Measurements from ENCODE around the gene THRB.
"Not testable (repeated sequence)": the region's sequence is repeated elsewhere in the genome, so short reads cannot be mapped to it uniquely, and the experiment has no call there.

Gene THRB

DNA sequence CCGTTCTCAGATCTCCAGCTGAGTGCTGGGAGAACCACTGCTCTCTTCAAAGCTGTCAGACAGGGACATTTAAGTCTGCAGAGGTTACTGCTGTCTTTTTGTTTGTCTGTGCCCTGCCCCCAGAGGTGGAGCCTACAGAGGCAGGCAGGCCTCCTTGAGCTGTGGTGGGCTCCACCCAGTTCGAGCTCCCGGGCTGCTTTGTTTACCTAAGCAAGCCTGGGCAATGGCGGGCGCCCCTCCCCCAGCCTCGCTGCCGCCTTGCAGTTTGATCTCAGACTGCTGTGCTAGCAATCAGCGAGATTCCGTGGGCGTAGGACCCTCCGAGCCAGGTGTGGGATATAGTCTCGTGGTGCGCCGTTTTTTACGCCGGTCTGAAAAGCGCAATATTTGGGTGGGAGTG, 399.8 kb downstream of the THRB start:
- DNase-seq (ENCODE audit: low read depth): not testable (repeated sequence)

DNA sequence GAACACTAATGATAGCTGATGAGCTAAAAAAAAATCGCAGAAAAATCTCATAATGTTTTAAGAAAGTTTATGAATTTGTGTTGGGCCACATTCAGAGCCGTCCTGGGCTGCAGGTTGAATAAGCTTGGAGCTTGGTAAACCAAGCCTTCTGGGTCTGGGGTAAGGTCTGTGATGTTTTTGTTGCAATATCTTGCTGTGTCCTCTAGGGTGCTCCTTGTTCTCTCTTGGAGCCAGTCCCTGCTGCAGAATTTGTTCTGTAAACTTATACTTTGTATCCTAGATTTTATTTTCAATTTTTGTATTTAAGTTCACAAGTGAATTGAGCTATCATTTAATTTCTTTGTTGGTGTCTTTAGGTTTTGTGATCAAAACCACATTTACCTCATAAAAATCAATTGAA, 405.9 kb downstream of the THRB start:
- no peak for DNase-seq (ENCODE audit: low read depth)

DNA sequence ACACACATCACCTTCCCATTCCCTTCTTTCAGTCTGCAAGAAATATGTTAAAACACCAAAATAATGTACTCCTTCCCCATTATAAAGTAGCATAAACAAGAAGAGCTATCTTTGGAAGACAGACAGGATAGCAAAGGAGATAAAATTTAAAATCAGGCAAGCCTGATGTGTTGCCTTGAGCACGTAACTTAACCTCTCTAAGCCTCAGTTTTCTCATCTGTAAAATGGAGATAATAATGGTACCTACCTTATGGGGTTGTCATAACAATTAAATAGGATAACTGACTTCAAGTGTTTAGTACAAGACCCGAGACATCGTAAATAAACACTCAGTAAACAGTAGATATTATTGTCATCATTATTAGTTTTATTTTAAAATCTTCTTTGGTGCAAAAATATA, 407.2 kb downstream of the THRB start:
- DNase-seq (ENCODE audit: low read depth): no peak

DNA sequence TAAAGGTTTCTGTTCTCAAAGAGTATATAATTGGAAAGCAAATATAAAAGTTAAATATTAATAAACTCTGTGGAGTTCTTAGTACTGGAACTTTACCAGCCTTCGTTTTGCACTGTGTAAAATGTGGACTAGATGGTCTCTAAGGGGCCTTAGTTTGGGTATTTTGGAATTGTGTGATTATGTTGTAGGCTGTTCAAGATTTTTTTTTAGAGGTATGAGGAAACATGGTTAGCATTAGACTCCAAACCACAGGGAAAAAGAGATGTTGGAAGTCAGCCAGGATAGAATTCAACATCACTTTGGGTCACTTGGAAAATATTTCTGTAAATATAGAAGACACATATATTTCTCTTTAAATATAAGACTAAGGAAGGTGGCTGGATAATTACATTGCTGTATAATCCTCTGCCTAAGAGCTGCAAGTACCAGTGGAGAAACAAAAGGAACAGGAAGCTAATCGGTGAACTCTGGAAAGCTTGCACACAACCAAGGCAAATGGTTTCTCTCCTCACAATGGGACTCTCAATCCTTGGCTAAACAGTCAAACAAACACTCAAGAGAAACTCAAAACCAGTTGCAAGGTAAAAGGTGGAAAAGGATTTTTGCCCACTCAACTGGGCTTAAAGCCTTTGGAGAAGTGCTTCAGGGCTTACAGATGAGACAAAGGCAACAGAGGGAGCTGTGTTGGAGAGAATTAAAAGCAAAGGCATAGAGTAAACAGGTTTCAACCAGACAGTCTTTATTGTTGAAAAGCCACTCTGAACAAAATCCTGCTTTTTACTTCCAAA, 407.8 kb downstream of the THRB start:
- DNase-seq (ENCODE audit: low read depth): no peak

DNA sequence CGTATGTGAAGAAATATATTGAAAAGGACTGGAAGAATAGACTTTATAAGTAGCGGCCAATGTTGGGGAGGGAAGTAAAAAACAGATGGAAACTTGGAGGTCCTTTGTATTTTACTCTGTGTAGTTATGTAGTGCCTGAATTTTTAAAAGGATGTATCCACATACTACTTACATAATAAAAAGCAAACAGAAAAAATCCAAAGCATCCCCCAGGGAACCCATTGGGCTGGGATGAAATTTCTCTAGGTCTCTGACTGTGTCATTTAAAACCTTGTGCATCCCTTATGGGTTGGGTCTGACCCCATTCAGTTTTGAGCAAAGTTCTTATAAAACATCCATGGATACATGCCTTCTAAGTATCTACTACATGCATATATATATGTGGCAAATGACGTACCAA, 408.4 kb downstream of the THRB start:
- DNase-seq (ENCODE audit: low read depth): no peak

DNA sequence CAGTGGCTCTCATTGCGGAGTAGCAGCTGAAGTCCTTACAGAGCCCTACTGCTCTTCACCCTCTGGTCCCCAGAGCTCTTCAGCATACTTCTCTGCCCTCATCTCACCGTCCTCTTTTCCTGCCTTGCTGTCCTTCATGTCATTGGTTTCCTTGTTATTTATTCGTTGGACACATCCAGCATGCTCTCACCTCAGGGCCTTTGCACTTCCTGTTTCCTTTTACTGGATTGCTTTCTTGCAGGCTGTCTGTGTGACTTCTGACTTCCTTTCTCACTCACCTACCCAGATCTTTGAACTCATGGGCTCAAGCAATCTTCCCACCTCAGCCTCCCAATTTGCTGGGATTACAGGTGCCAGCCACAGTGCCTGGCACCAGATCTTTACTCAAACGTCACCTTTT, 422.5 kb downstream of the THRB start:
- no peak for DNase-seq (ENCODE audit: low read depth)

DNA sequence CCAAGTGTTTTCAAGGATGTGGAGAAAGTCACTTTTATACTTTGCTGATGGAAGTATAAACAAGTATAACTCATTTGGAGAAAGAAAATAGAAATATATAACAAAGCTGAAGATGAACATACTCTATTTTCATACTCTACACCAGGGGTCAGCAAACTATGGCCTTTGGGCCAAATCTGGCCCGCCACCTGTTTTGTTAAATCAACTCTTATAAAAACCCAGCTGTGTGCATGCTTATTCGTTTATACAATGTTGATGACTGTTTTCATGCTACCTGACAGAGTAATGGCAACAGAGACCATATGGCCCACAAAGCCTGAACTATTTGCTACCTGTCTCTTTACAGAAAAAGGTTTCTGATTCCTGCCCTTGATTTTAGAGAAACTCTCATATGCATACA, 425.6 kb downstream of the THRB start:
- no peak for DNase-seq (ENCODE audit: low read depth)

DNA sequence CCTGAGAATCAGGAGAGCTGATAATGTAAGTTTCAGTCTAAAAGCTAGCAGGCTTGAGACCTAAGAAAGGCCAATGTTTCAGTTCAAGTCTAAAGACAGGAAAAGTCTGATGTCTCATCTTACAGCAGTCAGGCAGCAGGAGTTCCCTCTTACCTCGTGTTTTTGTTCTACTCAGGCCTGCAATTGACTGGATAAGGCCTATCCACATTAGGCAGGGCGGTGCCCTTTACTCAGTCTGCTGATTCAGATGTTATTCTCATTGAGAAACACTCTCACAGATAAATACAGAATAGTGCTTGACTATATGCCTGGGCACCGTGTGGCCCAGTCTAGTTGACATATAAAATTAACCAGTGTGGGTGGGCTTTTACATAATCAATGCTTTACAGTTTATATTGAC, 427.2 kb downstream of the THRB start:
- no peak for DNase-seq (ENCODE audit: low read depth)

All from stimulated activated CD8-positive, alpha-beta memory T cell treated with anti-CD3 and anti-CD28 coated beads, Interleukin-15, amount 100 ng/mL, for 1 hour (primary cell).